Tibial nerve (tissue), 4 donors: ENCODE data around the gene ZSCAN29. TPM values are rescaled to one million over a fixed set of nuclear protein-coding genes. Genes with fewer than 3 reads are reported as not detected.
A peak's percentile ranks its signal among the peaks of the same experiment; 100 is the strongest.

Source experiments
- DNase-seq, 2 donors: peaks; one replicate each; pipeline ENCODE4 v3.0.0-alpha.2; 2019; ENCODE audit warnings: low spot score in 2 of 2
- H3K27ac ChIP-seq, 4 donors: fragments of 200-600 bp; sonication (generic) in 3 of 4; one replicate each; pipeline ENCODE4 v1.5.1; 2017 to 2019; ENCODE audit warnings: mild to moderate bottlenecking in 1 of 4
- H3K27me3 ChIP-seq, 2 donors: fragments of 200-600 bp; sonication (generic) in 1 of 2; one replicate each; pipeline versions ENCODE4 v1.5.1 to v1.6.0; 2017 to 2019
- H3K36me3 ChIP-seq, 3 donors: fragments of 200-600 bp; sonication (generic); one replicate each; pipeline ENCODE4 v1.5.1; 2018 to 2019
- H3K4me1 ChIP-seq, 4 donors: fragments of 200-600 bp; sonication (generic) in 3 of 4; one replicate each; pipeline ENCODE4 v1.5.1; 2017 to 2019
- H3K4me3 ChIP-seq, 4 donors: fragments of 200-600 bp; sonication (generic) in 3 of 4; one replicate each; pipeline ENCODE4 v1.5.1; 2017 to 2019; ENCODE audit warnings: mild to moderate bottlenecking in 1 of 4, moderate library complexity in 1 of 4
- H3K9me3 ChIP-seq, 4 donors: fragments of 200-600 bp; sonication (generic) in 3 of 4; one replicate each; pipeline ENCODE4 v1.5.1; 2017 to 2019
- EP300 ChIP-seq, 2 donors: sonication (generic); formaldehyde crosslinking; IDR thresholded peaks; one replicate each; pipeline ENCODE4 v1.6.1; 2017; ENCODE audit warnings: antibody characterized with exemption in 2 of 2, mild to moderate bottlenecking in 1 of 2
- POLR2A ChIP-seq, 2 donors: fragments of 450-650 bp; IDR thresholded peaks; one replicate each; pipeline ENCODE4 v1.6.1; 2017; ENCODE audit warnings: antibody characterized with exemption in 2 of 2, mild to moderate bottlenecking in 2 of 2, moderate library complexity in 2 of 2
- WGBS, 2 donors: methylation state at CpG; one replicate each; pipeline ENCODE4 v1.1.5; 2018; 5-methylcytosine and 5-hydroxymethylcytosine counted together
- total RNA-seq, 4 donors: library from RNA; depleted of rRNA; stranded (reverse); fragments of >200 nt; gene quantifications; one replicate each; pipeline ENCODE4 v1.1.0, GENCODE V29; 2016
- TF ChIP-seq, protein P1 (sequence below), 5 experiments: fragments of 200-600 bp in 3 of 5; fragments of 450-650 bp in 2 of 5; sonication (generic) in 3 of 5; IDR thresholded peaks; one replicate each; pipeline ENCODE4 v1.5.1; 2016 to 2019; ENCODE audit warnings: antibody characterized with exemption in 5 of 5, mild to moderate bottlenecking in 3 of 5, moderate library complexity in 2 of 5

Gene ZSCAN29
- total RNA-seq, 4 donors from 2014 or later = 27.0 to 48.0 (median 31.6) TPM

DNA sequence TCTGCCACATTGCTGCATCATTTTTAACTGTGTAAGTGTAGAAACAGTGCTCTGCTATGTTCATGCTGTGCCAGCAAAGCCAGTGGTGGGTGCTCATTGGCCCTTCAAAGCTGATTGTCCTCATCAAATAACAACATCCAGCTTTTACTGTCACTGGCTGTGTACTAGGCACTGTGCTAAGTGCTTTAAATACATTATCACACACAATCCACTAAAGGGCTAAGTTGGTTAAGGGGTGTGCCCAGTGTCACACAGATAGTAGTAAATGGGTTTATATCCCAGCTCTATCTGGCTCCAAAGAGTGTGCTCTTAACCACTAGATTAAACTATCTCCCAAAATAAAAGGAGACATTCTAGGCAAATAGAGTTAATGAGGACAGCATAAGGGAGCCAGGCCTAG lies 7.8 kb upstream of the ZSCAN29 start:
- Histone ChIP-seq H3K4me1 (no peaks in the 10 kb centered on the region), H3K36me3 (peaks cover 0 to 60% (median 8%) of the 10 kb centered on the region in 3 donors), H3K27me3 (no peaks in the 10 kb centered on the region), H3K27ac (no peak overlapping the region), H3K4me3 (no peak overlapping the region), H3K9me3 (no peaks in the 10 kb centered on the region)
- no peak for DNase-seq
- no peak for TF ChIP-seq POLR2A (IDR thresholded peaks at IDR 0.05)
- TF ChIP-seq EP300 (IDR thresholded peaks at IDR 0.05) = no peak
- TF ChIP-seq, protein P1, sequence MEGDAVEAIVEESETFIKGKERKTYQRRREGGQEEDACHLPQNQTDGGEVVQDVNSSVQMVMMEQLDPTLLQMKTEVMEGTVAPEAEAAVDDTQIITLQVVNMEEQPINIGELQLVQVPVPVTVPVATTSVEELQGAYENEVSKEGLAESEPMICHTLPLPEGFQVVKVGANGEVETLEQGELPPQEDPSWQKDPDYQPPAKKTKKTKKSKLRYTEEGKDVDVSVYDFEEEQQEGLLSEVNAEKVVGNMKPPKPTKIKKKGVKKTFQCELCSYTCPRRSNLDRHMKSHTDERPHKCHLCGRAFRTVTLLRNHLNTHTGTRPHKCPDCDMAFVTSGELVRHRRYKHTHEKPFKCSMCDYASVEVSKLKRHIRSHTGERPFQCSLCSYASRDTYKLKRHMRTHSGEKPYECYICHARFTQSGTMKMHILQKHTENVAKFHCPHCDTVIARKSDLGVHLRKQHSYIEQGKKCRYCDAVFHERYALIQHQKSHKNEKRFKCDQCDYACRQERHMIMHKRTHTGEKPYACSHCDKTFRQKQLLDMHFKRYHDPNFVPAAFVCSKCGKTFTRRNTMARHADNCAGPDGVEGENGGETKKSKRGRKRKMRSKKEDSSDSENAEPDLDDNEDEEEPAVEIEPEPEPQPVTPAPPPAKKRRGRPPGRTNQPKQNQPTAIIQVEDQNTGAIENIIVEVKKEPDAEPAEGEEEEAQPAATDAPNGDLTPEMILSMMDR (IDR thresholded peaks at IDR 0.05) = no peak

DNA sequence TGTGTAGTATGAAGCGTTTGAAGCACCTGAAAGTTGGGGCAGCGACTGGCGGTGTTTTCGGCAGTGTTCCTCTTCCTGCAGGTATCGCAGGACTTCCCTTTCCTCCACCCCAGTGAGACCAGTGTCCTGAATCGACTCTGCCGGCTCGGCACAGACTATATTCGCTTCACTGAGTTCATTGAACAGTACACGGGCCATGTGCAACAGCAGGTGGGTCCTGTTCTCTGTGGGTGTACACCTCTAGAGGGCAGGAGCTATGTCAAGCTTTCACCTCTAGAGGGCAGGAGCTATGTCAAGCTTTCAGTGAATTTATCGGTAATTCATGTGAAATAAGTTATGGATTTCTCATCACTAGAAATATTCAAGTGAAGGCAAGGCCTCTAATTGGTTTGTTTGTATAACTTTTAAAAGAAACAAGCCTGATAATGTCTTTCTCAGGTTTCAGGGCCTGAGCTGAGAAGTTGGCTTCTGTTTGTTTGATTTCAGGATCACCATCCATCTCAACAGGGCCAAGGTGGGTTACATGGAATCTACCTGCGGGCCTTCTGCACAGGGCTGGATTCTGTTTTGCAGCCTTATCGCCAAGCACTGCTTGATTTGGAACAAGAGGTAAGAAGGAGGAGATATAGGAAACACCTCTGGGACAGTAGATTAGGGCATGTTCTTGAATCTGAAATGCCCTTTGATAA lies 5.3 kb upstream of the ZSCAN29 start:
- DNase-seq = no peak
- H3K4me3 ChIP-seq = no peak overlapping the region
- H3K9me3 ChIP-seq = no peaks in the 10 kb centered on the region
- TF ChIP-seq EP300 (IDR thresholded peaks at IDR 0.05) = no peak
- TF ChIP-seq, protein P1 (IDR thresholded peaks at IDR 0.05) = peak in 4 of 5 experiments; percentile 42 to 61 (median 52)
- peaks cover 0 to 38% (median 0%) of the 10 kb centered on the region in 3 donors for H3K36me3 ChIP-seq
- H3K4me1 ChIP-seq = peaks cover 0 to 17% (median 9%) of the 10 kb centered on the region in 4 donors
- H3K27me3 ChIP-seq = no peaks in the 10 kb centered on the region
- H3K27ac ChIP-seq = no peak overlapping the region
- 73 to 82% methylated on average over 13 of the region's 13 CpGs for WGBS, 2 donors

DNA sequence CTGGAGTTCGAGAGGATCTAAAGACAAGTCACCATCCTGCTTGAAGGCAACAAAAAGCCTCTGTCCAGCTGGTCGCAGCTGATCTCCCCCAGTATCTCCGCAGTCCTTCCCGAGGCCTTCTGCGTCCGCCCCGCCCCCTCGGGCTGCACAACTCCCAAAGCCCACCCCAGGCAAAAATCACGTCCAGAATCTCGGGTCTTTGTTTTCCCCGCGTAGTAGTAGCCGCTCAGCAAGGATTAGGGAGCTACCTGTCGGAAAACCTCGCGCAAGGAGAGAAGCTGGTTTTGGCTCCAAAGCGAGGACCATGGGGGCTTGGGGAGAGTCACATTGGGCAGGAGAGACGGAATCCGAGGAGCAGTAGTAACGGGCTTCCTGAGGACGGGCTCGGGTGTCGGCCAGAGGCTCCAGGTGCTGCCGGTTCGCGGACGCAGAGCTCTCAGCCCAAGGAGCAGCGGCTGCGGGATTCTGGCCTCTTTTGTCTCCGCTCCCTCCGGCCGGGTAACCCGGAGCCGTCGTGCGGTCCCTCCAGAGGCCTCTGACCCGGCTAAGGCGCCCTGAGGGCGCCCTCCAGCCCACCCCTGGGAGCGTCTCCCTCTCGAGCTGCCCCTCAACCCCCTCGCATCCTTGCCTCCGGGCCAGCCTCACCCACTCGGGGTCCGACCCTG lies 401 bp downstream of the ZSCAN29 start:
- DNase-seq = no peak
- H3K9me3 ChIP-seq = peaks cover 0 to 10% (median 0%) of the 10 kb centered on the region in 4 donors
- 1 to 3% methylated on average over 30 to 39 of the region's 45 CpGs for WGBS, 2 donors
- H3K4me1 ChIP-seq = peaks cover 0 to 38% (median 17%) of the 10 kb centered on the region in 4 donors
- H3K27me3 ChIP-seq = no peaks in the 10 kb centered on the region
- peaks cover 0 to 30% (median 6%) of the 10 kb centered on the region in 3 donors for H3K36me3 ChIP-seq
- TF ChIP-seq, protein P1 (IDR thresholded peaks at IDR 0.05) = no peak
- TF ChIP-seq EP300 (IDR thresholded peaks at IDR 0.05) = no peak
- TF ChIP-seq POLR2A (IDR thresholded peaks at IDR 0.05) = no peak
- peak overlapping the region; percentile 73 to 98 (median 91) for H3K4me3 ChIP-seq
- H3K27ac ChIP-seq = peak overlapping the region; percentile 11 to 81 (median 79)

DNA sequence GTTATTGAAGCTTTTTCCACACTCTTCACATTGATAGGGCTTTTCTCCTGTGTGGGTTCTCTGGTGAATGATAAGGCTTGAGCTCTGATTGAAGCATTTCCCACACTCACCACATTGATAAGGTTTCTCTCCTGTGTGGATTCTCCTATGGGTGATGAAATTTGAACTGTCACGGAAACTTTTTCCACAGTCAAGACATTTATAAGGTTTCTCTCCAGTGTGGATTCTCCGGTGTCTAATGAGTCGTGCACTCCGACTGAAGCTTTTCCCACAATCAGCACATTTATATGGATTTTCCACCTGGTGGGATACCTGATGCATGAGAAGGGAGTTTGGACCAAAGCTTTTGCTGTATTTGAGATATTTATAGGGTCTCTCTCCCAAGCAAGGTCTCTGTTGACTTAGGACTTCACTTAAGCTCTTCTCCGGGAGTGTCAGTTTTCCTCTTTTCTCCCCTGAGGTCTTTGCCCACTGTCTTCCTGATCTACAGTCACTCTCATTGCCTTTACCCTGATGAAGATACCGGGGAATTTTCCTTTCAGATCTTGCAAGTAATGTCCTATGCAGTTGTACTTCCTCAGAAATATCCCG lies 9.4 kb downstream of the ZSCAN29 start:
- no peak overlapping the region for H3K27ac ChIP-seq
- no peak for DNase-seq
- peaks cover 0 to 89% (median 28%) of the 10 kb centered on the region in 4 donors for H3K9me3 ChIP-seq
- no peak overlapping the region for H3K4me3 ChIP-seq
- peaks cover 2 to 100% (median 54%) of the 10 kb centered on the region in 3 donors for H3K36me3 ChIP-seq
- H3K27me3 ChIP-seq = no peaks in the 10 kb centered on the region
- no peaks in the 10 kb centered on the region for H3K4me1 ChIP-seq
- WGBS, 2 donors = 97 to 99% methylated on average over 7 of the region's 7 CpGs
- TF ChIP-seq POLR2A (IDR thresholded peaks at IDR 0.05) (no peak), EP300 (IDR thresholded peaks at IDR 0.05) (no peak)
- TF ChIP-seq, protein P1 (IDR thresholded peaks at IDR 0.05) = no peak

DNA sequence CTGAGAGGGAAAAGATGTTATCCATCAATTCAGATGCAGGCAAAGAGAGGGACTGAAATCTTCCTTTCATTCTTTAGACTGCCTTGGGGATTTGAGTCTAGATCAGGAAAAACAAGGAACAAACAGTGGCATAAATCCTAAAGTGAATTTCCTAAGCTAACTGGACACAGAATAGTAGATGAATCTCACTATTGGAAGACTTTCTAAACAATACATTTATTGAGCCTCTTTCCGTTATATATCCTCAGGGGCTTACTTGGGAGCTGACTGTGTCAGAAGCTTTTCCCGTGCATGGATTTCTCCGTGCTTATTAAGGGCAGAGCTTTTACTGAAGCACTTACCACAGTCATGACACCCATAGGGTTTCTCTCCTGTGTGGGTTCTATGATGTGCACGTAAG lies 10.0 kb downstream of the ZSCAN29 start:
- Histone ChIP-seq H3K36me3 (peaks cover 2 to 96% (median 48%) of the 10 kb centered on the region in 3 donors), H3K27ac (no peak overlapping the region), H3K4me1 (no peaks in the 10 kb centered on the region), H3K4me3 (no peak overlapping the region), H3K27me3 (no peaks in the 10 kb centered on the region), H3K9me3 (peaks cover 0 to 87% (median 28%) of the 10 kb centered on the region in 4 donors)
- TF ChIP-seq, protein P1 (IDR thresholded peaks at IDR 0.05) = no peak
- TF ChIP-seq POLR2A (IDR thresholded peaks at IDR 0.05) (no peak), EP300 (IDR thresholded peaks at IDR 0.05) (no peak)
- no peak for DNase-seq
- 96 to 97% methylated on average over 4 of the region's 4 CpGs for WGBS, 2 donors
